Mucosa of descending colon (tissue), 3 donors: Measurements from ENCODE around the gene IL17RD. TPM values are rescaled to one million over a fixed set of nuclear protein-coding genes. Genes with fewer than 3 reads are reported as not detected.

Source experiments
- ATAC-seq: fragments of 200-7000 bp; cut with Tn5 transposase; one replicate; pipeline ENCODE4 v1.9.1; 2020; ENCODE audit warnings: mild to moderate bottlenecking, moderate library complexity
- DNase-seq, 3 donors: peaks; one replicate each; pipeline ENCODE4 v3.0.0-alpha.2; 2020
- H3K36me3 ChIP-seq: fragments of 200-600 bp; one replicate; pipeline ENCODE4 v1.8.0; 2021; ENCODE audit warnings: low read depth, mild to moderate bottlenecking
- H3K4me1 ChIP-seq: fragments of 200-600 bp; one replicate; pipeline ENCODE4 v1.8.0; 2021; ENCODE audit warnings: low read depth, mild to moderate bottlenecking
- H3K4me3 ChIP-seq: fragments of 200-600 bp; one replicate; pipeline ENCODE4 v1.8.0; 2021; ENCODE audit warnings: mild to moderate bottlenecking
- H3K9me3 ChIP-seq: fragments of 200-600 bp; one replicate; pipeline ENCODE4 v1.8.0; 2021; ENCODE audit warnings: mild to moderate bottlenecking
- intact Hi-C, 2 donors: fragments of 100-400 bp; cut with DNase I in 1 of 2; cut with micrococcal nuclease in 1 of 2; formaldehyde crosslinking; loops; one replicate each; pipeline versions ENCODE4 v1.11.0 to v1.11.1; 2022; cut with DNase I, micrococcal nuclease
- total RNA-seq, 3 donors: library from RNA; stranded (reverse); fragmentation: NEBNext Ultra II Directional in 2 of 3; extraction: Animal tissue kit (Norgen Biotek cat#: 25700) in 2 of 3; gene quantifications; one replicate each; pipeline versions ENCODE4 v1.2.1 to v1.2.4, GENCODE V29; 2021 to 2023
- TF ChIP-seq, protein P1 (sequence below): fragments of 200-600 bp; IDR thresholded peaks from one replicate; pipeline ENCODE4 v1.8.0; 2022; ENCODE audit warnings: antibody characterized with exemption, mild to moderate bottlenecking
- donor health status: DM: no; HTN: no; CAD: no; lungs with moderate emphysema.
- donor health status: DM: no; HTN: no; CAD: no.
- donor health status: DM: no; HTN: yes; CAD: no.

Gene IL17RD
- total RNA-seq, 3 donors from 2014 or later: 1.2 to 14.8 (median 1.4) TPM

DNA sequence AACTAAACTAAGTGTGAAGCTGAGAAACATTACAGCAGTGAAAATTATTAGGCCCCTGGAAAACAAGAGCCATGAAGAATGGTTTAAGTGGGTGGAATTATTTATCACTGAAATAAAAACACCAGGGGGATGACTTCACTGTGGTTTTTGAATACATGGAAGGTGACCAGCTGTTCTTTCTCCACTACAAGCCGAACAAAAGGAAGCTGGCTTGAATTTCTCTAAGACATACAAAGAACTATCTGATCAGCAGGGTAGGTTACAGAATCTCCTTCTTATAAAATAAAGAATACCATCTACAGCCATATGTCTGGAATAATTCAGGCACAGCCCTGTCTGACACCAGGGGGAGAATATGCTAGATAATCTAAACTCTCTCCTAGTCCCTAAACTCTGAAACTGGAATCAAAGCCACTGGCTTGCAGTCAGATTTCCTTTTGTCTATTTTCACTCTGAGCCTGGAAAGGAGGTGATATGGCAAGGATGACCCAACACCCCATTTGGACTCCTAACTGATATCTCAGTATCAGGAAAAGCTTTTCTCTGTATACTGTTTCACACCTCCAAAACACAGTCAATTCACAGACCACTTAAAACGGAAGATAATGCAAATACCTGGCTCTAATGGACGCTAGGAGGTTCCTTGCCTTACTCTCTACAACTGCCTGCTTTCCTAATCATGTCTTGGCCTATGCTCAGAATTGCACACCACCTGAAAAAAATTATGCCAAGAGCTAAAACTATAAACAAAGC, 73.5 kb downstream of the IL17RD start:
- DNase-seq (no peak), ATAC-seq (no peak)
- TF ChIP-seq, protein P1, sequence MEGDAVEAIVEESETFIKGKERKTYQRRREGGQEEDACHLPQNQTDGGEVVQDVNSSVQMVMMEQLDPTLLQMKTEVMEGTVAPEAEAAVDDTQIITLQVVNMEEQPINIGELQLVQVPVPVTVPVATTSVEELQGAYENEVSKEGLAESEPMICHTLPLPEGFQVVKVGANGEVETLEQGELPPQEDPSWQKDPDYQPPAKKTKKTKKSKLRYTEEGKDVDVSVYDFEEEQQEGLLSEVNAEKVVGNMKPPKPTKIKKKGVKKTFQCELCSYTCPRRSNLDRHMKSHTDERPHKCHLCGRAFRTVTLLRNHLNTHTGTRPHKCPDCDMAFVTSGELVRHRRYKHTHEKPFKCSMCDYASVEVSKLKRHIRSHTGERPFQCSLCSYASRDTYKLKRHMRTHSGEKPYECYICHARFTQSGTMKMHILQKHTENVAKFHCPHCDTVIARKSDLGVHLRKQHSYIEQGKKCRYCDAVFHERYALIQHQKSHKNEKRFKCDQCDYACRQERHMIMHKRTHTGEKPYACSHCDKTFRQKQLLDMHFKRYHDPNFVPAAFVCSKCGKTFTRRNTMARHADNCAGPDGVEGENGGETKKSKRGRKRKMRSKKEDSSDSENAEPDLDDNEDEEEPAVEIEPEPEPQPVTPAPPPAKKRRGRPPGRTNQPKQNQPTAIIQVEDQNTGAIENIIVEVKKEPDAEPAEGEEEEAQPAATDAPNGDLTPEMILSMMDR: no peak
- intact Hi-C loops: no loop called here
- Histone ChIP-seq H3K36me3 (no peaks in the 10 kb centered on the region), H3K4me3 (no peak overlapping the region), H3K9me3 (no peaks in the 10 kb centered on the region), H3K4me1 (no peaks in the 10 kb centered on the region)

DNA sequence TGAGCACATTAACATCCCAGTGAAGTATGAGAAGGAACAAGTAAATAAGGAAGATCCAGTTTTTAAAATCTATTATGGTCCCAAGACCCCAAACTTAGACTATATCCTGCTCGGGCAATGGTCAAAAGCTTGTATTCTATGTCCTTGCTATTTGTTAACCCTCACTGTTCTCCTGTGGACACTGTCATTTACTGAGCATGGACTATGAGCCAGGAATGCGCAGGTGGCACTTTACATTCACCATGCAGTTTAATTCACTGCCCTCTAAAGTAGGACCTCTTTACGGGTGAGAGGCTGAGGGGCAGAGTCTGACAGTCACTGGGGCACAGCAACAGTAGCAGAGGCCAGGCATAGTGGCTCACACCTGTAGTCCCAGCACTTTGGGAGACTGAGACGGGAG, 76.1 kb downstream of the IL17RD start:
- ATAC-seq (no peak), DNase-seq (no peak)
- intact Hi-C loops: no loop called here

DNA sequence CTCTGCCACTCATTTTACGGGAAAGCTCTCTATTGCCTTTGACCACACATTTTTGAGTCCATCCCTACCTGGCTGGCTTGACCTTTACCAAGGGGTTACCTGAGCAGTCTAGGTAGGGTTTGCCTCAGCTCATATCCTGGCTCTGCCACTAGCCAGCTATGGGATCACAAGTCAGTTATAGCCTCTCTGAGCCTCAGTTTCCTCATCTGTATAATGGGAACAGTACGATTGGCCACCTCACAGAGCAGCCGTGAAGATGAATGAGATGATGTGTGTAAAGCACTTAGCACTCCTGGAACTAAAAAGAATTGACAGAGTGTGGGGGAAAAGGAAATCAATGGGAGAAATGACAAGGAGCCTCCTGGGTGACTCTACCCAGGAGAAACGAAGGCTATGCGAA, 76.7 kb downstream of the IL17RD start:
- intact Hi-C loops: no loop called here
- no peaks in the 10 kb centered on the region for H3K36me3 ChIP-seq
- no peaks in the 10 kb centered on the region for H3K9me3 ChIP-seq
- no peak for DNase-seq
- no peak overlapping the region for H3K4me3 ChIP-seq
- no peaks in the 10 kb centered on the region for H3K4me1 ChIP-seq
- ATAC-seq: no peak
- TF ChIP-seq, protein P1: no peak

More for the DNA sequence above, 76.1 kb downstream of the IL17RD start:
- TF ChIP-seq, protein P1: no peak
- H3K36me3 ChIP-seq: no peaks in the 10 kb centered on the region
- no peak overlapping the region for H3K4me3 ChIP-seq
- no peaks in the 10 kb centered on the region for H3K4me1 ChIP-seq
- no peaks in the 10 kb centered on the region for H3K9me3 ChIP-seq

DNA sequence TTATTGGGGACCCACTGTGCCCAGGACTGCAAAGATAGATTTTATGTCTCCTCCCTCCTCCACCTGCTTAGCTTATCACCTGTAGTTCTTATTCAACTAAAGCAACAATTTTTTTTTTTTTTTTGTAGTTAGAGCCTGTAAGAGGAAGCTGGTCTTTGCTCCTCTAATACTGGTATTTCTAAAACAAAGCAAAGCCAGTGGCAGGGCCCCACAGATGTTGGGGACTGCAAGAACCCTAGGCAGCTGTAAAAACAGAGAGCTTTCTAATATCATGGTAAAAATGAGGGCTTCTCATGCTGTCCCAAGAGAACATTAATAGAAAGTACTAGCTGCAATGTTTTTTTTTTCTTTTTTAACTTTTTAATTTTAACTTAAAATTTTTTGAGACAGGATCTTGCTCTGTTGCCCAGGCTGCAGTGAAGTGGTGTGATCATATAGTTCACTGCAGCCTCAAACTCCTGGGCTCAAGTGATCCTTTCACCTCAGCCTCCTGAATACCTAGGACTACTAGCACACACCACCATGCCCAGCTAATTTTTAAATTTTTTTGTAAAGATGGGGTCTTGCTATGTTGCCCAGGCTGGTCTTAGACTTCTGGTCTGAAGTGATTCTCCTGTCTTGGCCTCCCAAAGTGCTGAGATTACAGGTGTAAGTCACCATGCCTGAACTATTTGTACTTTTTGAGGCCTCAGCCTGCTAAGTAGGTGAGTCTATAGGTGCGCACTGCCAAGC, 77.6 kb downstream of the IL17RD start:
- no peak for DNase-seq
- no peaks in the 10 kb centered on the region for H3K9me3 ChIP-seq

DNA sequence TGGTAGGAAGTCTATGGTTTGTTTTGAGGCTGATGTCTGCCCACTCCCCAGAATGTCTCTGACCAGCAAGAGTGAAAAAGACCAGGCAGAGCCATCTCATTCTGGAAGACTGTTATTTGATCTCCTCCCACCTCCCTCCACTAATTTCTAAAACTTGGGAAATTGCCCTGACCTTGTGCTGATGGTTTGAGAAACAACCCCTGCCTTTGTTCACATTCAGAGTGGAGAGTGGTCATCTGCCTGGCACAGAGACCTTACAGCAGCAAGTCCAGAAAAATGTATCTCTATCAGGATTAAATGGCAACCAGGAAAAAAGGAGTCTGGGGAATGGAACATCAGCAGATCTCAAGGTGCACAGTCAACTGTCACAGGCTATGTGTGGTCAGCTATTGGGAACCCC, 79.0 kb downstream of the IL17RD start:
- intact Hi-C loops: no loop called here
- no peaks in the 10 kb centered on the region for H3K9me3 ChIP-seq
- DNase-seq (no peak), ATAC-seq (no peak)
- H3K4me1 ChIP-seq: no peaks in the 10 kb centered on the region
- no peaks in the 10 kb centered on the region for H3K36me3 ChIP-seq
- H3K4me3 ChIP-seq: no peak overlapping the region
- TF ChIP-seq, protein P1: no peak

More for the DNA sequence above, 77.6 kb downstream of the IL17RD start:
- H3K36me3 ChIP-seq: no peaks in the 10 kb centered on the region
- TF ChIP-seq, protein P1: no peak
- ATAC-seq: no peak
- no peak overlapping the region for H3K4me3 ChIP-seq
- H3K4me1 ChIP-seq: no peaks in the 10 kb centered on the region
- intact Hi-C loops: no loop called here
